ENCODE measurements around the gene PKP4. TPM values are rescaled to one million over a fixed set of nuclear protein-coding genes. Genes with fewer than 3 reads are reported as not detected.

Gene PKP4
- total RNA-seq, 5 donors from 2014 or later (not counting 1 experiment from before 2014, with no cell fraction given), result 17.3 to 23.1 (median 20.3) TPM

GRCh38 chr2:158600155-158600802, 143.5 kb downstream of the PKP4 start:
- Histone ChIP-seq H3K27ac (ENCODE audit: low read length) (no peak overlapping the region), H3K4me3 (ENCODE audit: control insufficient read depth in 1 of 2, extremely low read depth in 1 of 2, low read length in 1 of 2) (no peak overlapping the region), H3K27me3 (replicated peaks in 1 of 2; ENCODE audit: control insufficient read depth in 2 of 2, extremely low read depth in 1 of 2, insufficient read depth in 2 of 2, low read length in 1 of 2) (no peaks in the 10 kb centered on the region), H3K9me3 (no peaks in the 10 kb centered on the region), H3K4me1 (ENCODE audit: control insufficient read depth in 1 of 2, extremely low read depth in 1 of 2, insufficient read depth in 2 of 2, low read length in 2 of 2) (no peaks in the 10 kb centered on the region), H3K36me3 (ENCODE audit: control insufficient read depth in 2 of 2, extremely low read depth in 1 of 2, insufficient read depth in 1 of 2, low read length in 1 of 2) (no peaks in the 10 kb centered on the region)
- Mint-ChIP-seq H3K27ac (no peak overlapping the region), H3K4me3 (no peak overlapping the region), H3K27me3 (no peaks in the 10 kb centered on the region), H3K9me3 (no peaks in the 10 kb centered on the region), H3K4me1 (no peaks in the 10 kb centered on the region), H3K36me3 (peaks cover 8% of the 10 kb centered on the region)
- ATAC-seq (replicated peaks in 1 of 4), result no peak
- POLR2A ChIA-PET, result interaction anchor here in 1 of 2 donors (0.6 kb wide), 1 partner anchor 213 kb away, joined by 3 read pairs; no protein-coding TSS in a partner anchor
- CTCF ChIA-PET, result interaction anchor here in 1 of 2 donors (0.5 kb wide), 1 partner anchor 238 kb away, joined by 3 read pairs; no protein-coding TSS in a partner anchor
- no peak for DNase-seq
- WGBS (ENCODE audit: insufficient coverage), result 88% methylated on average over 2 of the region's 3 CpGs

- H3K4me1 ChIP-seq (ENCODE audit: control insufficient read depth in 1 of 2, extremely low read depth in 1 of 2, insufficient read depth in 2 of 2, low read length in 2 of 2), result no peaks in the 10 kb centered on the region
- no peaks in the 10 kb centered on the region for H3K27me3 ChIP-seq (replicated peaks in 1 of 2; ENCODE audit: control insufficient read depth in 2 of 2, extremely low read depth in 1 of 2, insufficient read depth in 2 of 2, low read length in 1 of 2)
- POLR2A ChIA-PET, result no interaction called here
- ATAC-seq (replicated peaks in 1 of 4) (no peak), DNase-seq (no peak)
- peaks cover 8% of the 10 kb centered on the region for H3K36me3 Mint-ChIP-seq
- H3K4me3 ChIP-seq (ENCODE audit: control insufficient read depth in 1 of 2, extremely low read depth in 1 of 2, low read length in 1 of 2), result no peak overlapping the region
- H3K4me1 Mint-ChIP-seq, result no peaks in the 10 kb centered on the region
- no peak overlapping the region for H3K27ac ChIP-seq (ENCODE audit: low read length)
- CTCF ChIA-PET, result interaction anchor here in 1 of 2 donors (0.5 kb wide), 1 partner anchor 73 kb away, joined by 4 read pairs; no protein-coding TSS in a partner anchor
- WGBS (ENCODE audit: insufficient coverage), result 83% methylated on average over 2 of the region's 2 CpGs
- no peaks in the 10 kb centered on the region for H3K9me3 ChIP-seq
- H3K36me3 ChIP-seq (ENCODE audit: control insufficient read depth in 2 of 2, extremely low read depth in 1 of 2, insufficient read depth in 1 of 2, low read length in 1 of 2), result no peaks in the 10 kb centered on the region
- no peak overlapping the region for H3K4me3 Mint-ChIP-seq
- no peak overlapping the region for H3K27ac Mint-ChIP-seq
- no peaks in the 10 kb centered on the region for H3K9me3 Mint-ChIP-seq
- no peaks in the 10 kb centered on the region for H3K27me3 Mint-ChIP-seq
Observed at GRCh38 chr2:158602027-158602426, 145.3 kb downstream of the PKP4 start.

DNA sequence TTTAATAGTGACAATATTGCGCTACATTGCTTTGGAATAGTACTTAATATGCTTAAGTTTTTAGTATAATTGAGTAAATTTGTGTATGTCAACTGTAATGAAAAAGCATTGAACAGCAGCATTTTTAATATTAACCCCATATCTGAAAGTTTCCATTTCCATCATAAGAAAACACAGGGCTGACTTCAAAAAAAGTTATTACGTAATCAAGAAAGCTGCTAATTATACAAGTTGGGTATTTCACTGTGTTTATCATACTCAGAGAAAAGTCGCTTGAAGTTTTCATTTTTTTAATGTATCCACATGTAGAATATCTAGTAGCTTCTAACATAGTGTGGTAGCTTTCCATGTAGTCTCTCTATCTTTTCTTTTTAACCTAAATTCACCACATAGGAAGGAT, 146.5 kb downstream of the PKP4 start:
- CTCF ChIA-PET, result no interaction called here
- no peaks in the 10 kb centered on the region for H3K4me1 Mint-ChIP-seq
- Histone ChIP-seq H3K9me3 (no peaks in the 10 kb centered on the region), H3K4me1 (ENCODE audit: control insufficient read depth in 1 of 2, extremely low read depth in 1 of 2, insufficient read depth in 2 of 2, low read length in 2 of 2) (no peaks in the 10 kb centered on the region), H3K27ac (ENCODE audit: low read length) (no peak overlapping the region), H3K27me3 (replicated peaks in 1 of 2; ENCODE audit: control insufficient read depth in 2 of 2, extremely low read depth in 1 of 2, insufficient read depth in 2 of 2, low read length in 1 of 2) (no peaks in the 10 kb centered on the region), H3K4me3 (ENCODE audit: control insufficient read depth in 1 of 2, extremely low read depth in 1 of 2, low read length in 1 of 2) (no peak overlapping the region), H3K36me3 (ENCODE audit: control insufficient read depth in 2 of 2, extremely low read depth in 1 of 2, insufficient read depth in 1 of 2, low read length in 1 of 2) (no peaks in the 10 kb centered on the region)
- DNase-seq (no peak), ATAC-seq (replicated peaks in 1 of 4) (no peak)
- POLR2A ChIA-PET, result interaction anchor here in 1 of 2 donors (0.5 kb wide), 1 partner anchor 1525 kb away, joined by 6 read pairs; no protein-coding TSS in a partner anchor
- H3K27ac Mint-ChIP-seq, result no peak overlapping the region
- WGBS (ENCODE audit: insufficient coverage), result no CpG with 5 or more reads among the region's 3 CpGs
- peaks cover 11% of the 10 kb centered on the region for H3K36me3 Mint-ChIP-seq
- H3K27me3 Mint-ChIP-seq, result no peaks in the 10 kb centered on the region
- H3K4me3 Mint-ChIP-seq, result no peak overlapping the region
- H3K9me3 Mint-ChIP-seq, result no peaks in the 10 kb centered on the region

DNA sequence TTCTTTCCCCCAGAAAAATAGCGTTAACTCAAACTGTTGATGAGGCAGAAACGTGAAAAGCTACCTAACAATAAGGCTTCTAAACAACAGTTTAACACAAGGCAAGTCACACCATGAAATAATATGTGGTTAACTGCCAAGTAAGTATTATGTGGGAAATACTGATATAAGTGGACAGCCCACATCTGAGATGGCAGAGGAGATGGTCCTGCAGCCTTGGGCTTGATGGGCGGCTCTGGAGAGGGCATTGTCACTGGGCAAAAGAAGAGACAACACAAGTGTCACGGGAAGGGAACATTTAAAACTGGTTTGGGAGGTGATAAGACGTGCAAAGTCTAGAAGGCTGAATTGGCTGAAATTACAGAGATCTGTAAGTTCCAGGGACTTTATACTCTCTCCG, 147.2 kb downstream of the PKP4 start:
- no peaks in the 10 kb centered on the region for H3K9me3 ChIP-seq
- Mint-ChIP-seq H3K9me3 (no peaks in the 10 kb centered on the region), H3K27me3 (no peaks in the 10 kb centered on the region), H3K27ac (no peak overlapping the region), H3K4me3 (no peak overlapping the region), H3K4me1 (no peaks in the 10 kb centered on the region), H3K36me3 (peaks cover 11% of the 10 kb centered on the region)
- no peak for ATAC-seq (replicated peaks in 1 of 4)
- H3K4me1 ChIP-seq (ENCODE audit: control insufficient read depth in 1 of 2, extremely low read depth in 1 of 2, insufficient read depth in 2 of 2, low read length in 2 of 2), result no peaks in the 10 kb centered on the region
- no peak overlapping the region for H3K4me3 ChIP-seq (ENCODE audit: control insufficient read depth in 1 of 2, extremely low read depth in 1 of 2, low read length in 1 of 2)
- no peak for DNase-seq
- ChIA-PET CTCF (no interaction called here), POLR2A (no interaction called here)
- no peaks in the 10 kb centered on the region for H3K36me3 ChIP-seq (ENCODE audit: control insufficient read depth in 2 of 2, extremely low read depth in 1 of 2, insufficient read depth in 1 of 2, low read length in 1 of 2)
- 93% methylated on average over 3 of the region's 6 CpGs for WGBS (ENCODE audit: insufficient coverage)
- H3K27ac ChIP-seq (ENCODE audit: low read length), result no peak overlapping the region
- H3K27me3 ChIP-seq (replicated peaks in 1 of 2; ENCODE audit: control insufficient read depth in 2 of 2, extremely low read depth in 1 of 2, insufficient read depth in 2 of 2, low read length in 1 of 2), result no peaks in the 10 kb centered on the region

GRCh38 chr2:158610059-158610458, 153.3 kb downstream of the PKP4 start:
- ATAC-seq (replicated peaks in 1 of 4), result no peak

DNA sequence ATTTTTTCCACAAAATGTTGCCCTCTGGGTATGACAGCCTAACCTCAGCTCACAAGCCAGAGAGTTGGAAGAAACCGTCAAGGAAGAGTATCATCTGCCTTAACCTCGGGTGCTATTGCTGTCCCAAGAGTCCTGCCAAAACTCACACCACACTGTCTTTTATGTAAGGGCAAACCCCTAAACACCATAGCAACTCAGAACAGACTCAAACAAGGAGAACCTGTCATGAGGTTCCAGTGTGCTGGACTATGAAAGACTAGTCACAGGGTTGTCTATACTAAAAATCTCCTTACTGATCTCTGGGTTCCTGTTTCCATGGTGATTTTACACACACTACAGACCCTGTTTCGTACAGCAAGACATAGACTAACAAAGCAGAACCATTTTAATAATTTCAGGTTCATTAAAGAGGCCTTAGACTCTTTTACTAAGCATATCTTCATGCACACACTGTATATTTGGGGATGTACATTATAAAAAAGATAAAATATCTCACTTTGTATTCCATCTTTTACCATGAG, 159.8 kb downstream of the PKP4 start:
- H3K27me3 ChIP-seq (replicated peaks in 1 of 2; ENCODE audit: control insufficient read depth in 2 of 2, extremely low read depth in 1 of 2, insufficient read depth in 2 of 2, low read length in 1 of 2), result no peaks in the 10 kb centered on the region
- H3K9me3 Mint-ChIP-seq, result no peaks in the 10 kb centered on the region
- H3K27ac ChIP-seq (ENCODE audit: low read length), result no peak overlapping the region
- no peaks in the 10 kb centered on the region for H3K9me3 ChIP-seq
- no peaks in the 10 kb centered on the region for H3K4me1 ChIP-seq (ENCODE audit: control insufficient read depth in 1 of 2, extremely low read depth in 1 of 2, insufficient read depth in 2 of 2, low read length in 2 of 2)
- no peak overlapping the region for H3K4me3 ChIP-seq (ENCODE audit: control insufficient read depth in 1 of 2, extremely low read depth in 1 of 2, low read length in 1 of 2)
- no peak overlapping the region for H3K4me3 Mint-ChIP-seq
- no peaks in the 10 kb centered on the region for H3K4me1 Mint-ChIP-seq
- H3K36me3 ChIP-seq (ENCODE audit: control insufficient read depth in 2 of 2, extremely low read depth in 1 of 2, insufficient read depth in 1 of 2, low read length in 1 of 2), result peaks cover 0 to 2% of the 10 kb centered on the region in 2 donors
- no peak for DNase-seq
- no peak for ATAC-seq (replicated peaks in 1 of 4)
- no peak overlapping the region for H3K27ac Mint-ChIP-seq
- H3K36me3 Mint-ChIP-seq, result peaks cover 8% of the 10 kb centered on the region
- WGBS (ENCODE audit: insufficient coverage), result 100% methylated on average over 1 of the region's 3 CpGs
- ChIA-PET POLR2A (no interaction called here), CTCF (no interaction called here)
- no peaks in the 10 kb centered on the region for H3K27me3 Mint-ChIP-seq

More at GRCh38 chr2:158610059-158610458, 153.3 kb downstream of the PKP4 start:
- H3K9me3 ChIP-seq, result no peaks in the 10 kb centered on the region
- ChIA-PET POLR2A (interaction anchor here in 1 of 2 donors (0.6 kb wide), 1 partner anchor 1374 kb away, joined by 3 read pairs; no protein-coding TSS in a partner anchor), CTCF (no interaction called here)
- H3K36me3 ChIP-seq (ENCODE audit: control insufficient read depth in 2 of 2, extremely low read depth in 1 of 2, insufficient read depth in 1 of 2, low read length in 1 of 2), result no peaks in the 10 kb centered on the region
- H3K27me3 ChIP-seq (replicated peaks in 1 of 2; ENCODE audit: control insufficient read depth in 2 of 2, extremely low read depth in 1 of 2, insufficient read depth in 2 of 2, low read length in 1 of 2), result no peaks in the 10 kb centered on the region
- no CpG with 5 or more reads among the region's 4 CpGs for WGBS (ENCODE audit: insufficient coverage)
- Mint-ChIP-seq H3K27ac (no peak overlapping the region), H3K4me1 (no peaks in the 10 kb centered on the region), H3K9me3 (no peaks in the 10 kb centered on the region), H3K4me3 (no peak overlapping the region), H3K36me3 (peaks cover 3% of the 10 kb centered on the region), H3K27me3 (no peaks in the 10 kb centered on the region)
- no peak overlapping the region for H3K27ac ChIP-seq (ENCODE audit: low read length)
- no peak overlapping the region for H3K4me3 ChIP-seq (ENCODE audit: control insufficient read depth in 1 of 2, extremely low read depth in 1 of 2, low read length in 1 of 2)
- H3K4me1 ChIP-seq (ENCODE audit: control insufficient read depth in 1 of 2, extremely low read depth in 1 of 2, insufficient read depth in 2 of 2, low read length in 2 of 2), result no peaks in the 10 kb centered on the region
- no peak for DNase-seq

All from T-cell (primary cell).